ENCODE results near the gene PBX4.

GRCh38 chr19:19595171-19595701 lies 23.3 kb downstream of the PBX4 start:
- TF ChIP-seq CTCF (IDR thresholded peaks at IDR 0.05) (no peak), ZFX (IDR thresholded peaks at IDR 0.05; ENCODE audit: borderline replicate concordance) (no peak)
